ENCODE measurements around the gene MMP25. TPM values are rescaled to one million over a fixed set of nuclear protein-coding genes. Genes with fewer than 3 reads are reported as not detected.
A peak's percentile ranks its signal among the peaks of the same experiment; 100 is the strongest.

The MMP25 gene
- polyA plus RNA-seq, 1 experiment: not detected

DNA sequence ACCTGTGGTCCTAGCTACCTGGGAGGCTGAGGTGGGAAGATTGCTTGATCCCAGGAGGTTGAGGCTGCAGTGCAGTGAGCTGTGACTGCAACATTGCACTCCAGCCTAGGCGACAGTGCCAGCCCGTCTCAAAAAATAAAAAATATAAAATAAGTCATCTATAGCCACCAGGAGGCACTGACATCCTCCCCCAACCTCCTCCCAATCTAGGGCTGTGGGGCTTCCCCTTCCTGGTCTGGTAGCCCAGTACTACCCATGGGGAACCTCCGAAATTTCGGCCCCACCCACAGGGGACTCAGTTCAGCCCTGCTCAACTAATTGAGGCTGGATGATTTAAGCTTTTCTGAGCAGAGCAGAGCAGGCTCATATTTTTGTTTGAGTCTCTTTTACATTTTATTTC lies 49.5 kb downstream of the MMP25 start:
- no peak overlapping the region for H3K4me3 ChIP-seq (ENCODE audit: low read depth, low read length)
- ChIA-PET CTCF (interaction anchor here (0.7 to 2.4 kb wide), 2 partner anchors 32 to 64 kb away, joined by 3 to 8 read pairs; no protein-coding TSS in a partner anchor), POLR2A (no interaction called here)
- H3K9me3 ChIP-seq (ENCODE audit: control insufficient read depth, insufficient read depth, low read length): no peaks in the 10 kb centered on the region; the same call in 1 of the 2 replicates
- H3K27ac ChIP-seq (ENCODE audit: low read depth, low read length): no peak overlapping the region
- DNase-seq (ENCODE audit: low read depth, low spot score): no peak
- TF ChIP-seq, protein P1, sequence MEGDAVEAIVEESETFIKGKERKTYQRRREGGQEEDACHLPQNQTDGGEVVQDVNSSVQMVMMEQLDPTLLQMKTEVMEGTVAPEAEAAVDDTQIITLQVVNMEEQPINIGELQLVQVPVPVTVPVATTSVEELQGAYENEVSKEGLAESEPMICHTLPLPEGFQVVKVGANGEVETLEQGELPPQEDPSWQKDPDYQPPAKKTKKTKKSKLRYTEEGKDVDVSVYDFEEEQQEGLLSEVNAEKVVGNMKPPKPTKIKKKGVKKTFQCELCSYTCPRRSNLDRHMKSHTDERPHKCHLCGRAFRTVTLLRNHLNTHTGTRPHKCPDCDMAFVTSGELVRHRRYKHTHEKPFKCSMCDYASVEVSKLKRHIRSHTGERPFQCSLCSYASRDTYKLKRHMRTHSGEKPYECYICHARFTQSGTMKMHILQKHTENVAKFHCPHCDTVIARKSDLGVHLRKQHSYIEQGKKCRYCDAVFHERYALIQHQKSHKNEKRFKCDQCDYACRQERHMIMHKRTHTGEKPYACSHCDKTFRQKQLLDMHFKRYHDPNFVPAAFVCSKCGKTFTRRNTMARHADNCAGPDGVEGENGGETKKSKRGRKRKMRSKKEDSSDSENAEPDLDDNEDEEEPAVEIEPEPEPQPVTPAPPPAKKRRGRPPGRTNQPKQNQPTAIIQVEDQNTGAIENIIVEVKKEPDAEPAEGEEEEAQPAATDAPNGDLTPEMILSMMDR (IDR thresholded peaks at IDR 0.05; ENCODE audit: low read depth, low read length): no peak
- peaks cover 46% of the 10 kb centered on the region for H3K27me3 ChIP-seq (ENCODE audit: control insufficient read depth, insufficient read depth, low read length)

DNA sequence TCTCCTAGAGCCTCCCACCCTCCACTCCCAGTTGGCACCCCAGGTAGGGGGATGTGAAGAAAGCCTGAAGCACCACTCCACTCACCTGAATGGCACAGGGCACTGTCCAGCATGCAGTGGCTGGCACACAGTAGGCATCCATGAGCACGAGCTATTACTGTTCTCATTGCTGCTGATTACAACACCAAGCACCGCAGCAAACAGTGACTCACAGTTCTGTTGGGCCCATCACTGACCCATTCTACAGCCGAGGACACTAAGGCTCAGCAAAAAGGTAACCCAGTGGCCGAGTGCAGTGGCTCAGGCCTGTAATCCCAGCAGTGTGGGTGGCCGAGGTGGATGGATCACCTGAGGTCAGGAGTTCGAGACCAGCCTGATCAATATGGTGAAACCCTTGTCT lies 50.0 kb downstream of the MMP25 start:
- Histone ChIP-seq H3K9me3 (ENCODE audit: control insufficient read depth, insufficient read depth, low read length) (no peaks in the 10 kb centered on the region; the same call in 1 of the 2 replicates), H3K4me3 (ENCODE audit: low read depth, low read length) (no peak overlapping the region), H3K27ac (ENCODE audit: low read depth, low read length) (no peak overlapping the region), H3K27me3 (ENCODE audit: control insufficient read depth, insufficient read depth, low read length) (peaks cover 45% of the 10 kb centered on the region)
- ChIA-PET POLR2A (no interaction called here), CTCF (interaction anchor here (0.6 to 2.4 kb wide), 2 partner anchors 63 to 65 kb away, joined by 3 to 8 read pairs; no protein-coding TSS in a partner anchor)
- DNase-seq (ENCODE audit: low read depth, low spot score): no peak
- TF ChIP-seq, protein P1 (IDR thresholded peaks at IDR 0.05; ENCODE audit: low read depth, low read length): no peak

DNA sequence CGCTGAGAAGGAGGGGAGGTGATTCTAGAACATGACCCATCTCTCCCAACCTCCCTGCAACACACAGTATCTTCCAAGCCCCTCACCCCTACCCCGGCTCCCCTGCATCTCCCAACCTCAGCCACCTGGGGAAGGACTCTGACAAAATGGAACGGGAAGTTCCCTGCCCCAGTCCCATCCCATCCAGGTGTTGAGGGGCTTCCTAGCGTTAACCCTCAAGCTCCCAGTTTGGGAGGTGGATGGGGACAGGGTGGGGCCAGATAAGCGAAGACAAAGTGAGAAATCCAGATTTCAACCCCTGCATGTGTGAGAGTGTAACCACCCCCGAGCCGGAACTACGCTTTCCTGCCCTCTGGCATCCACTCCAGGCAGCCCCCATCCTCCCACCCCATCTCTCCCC lies 50.9 kb downstream of the MMP25 start:
- Histone ChIP-seq H3K9me3 (ENCODE audit: control insufficient read depth, insufficient read depth, low read length) (no peaks in the 10 kb centered on the region; the same call in 1 of the 2 replicates), H3K4me3 (ENCODE audit: low read depth, low read length) (no peak overlapping the region), H3K27ac (ENCODE audit: low read depth, low read length) (no peak overlapping the region), H3K27me3 (ENCODE audit: control insufficient read depth, insufficient read depth, low read length) (peaks cover 36% of the 10 kb centered on the region)
- ChIA-PET POLR2A (no interaction called here), CTCF (interaction anchor here (0.6 to 2.4 kb wide), 3 partner anchors 62 to 87 kb away, joined by 3 to 8 read pairs (median 5); no protein-coding TSS in a partner anchor)
- TF ChIP-seq, protein P1 (IDR thresholded peaks at IDR 0.05; ENCODE audit: low read depth, low read length): no peak
- DNase-seq (ENCODE audit: low read depth, low spot score): no peak

GRCh38 chr16:3098459-3099394 lies 52.4 kb downstream of the MMP25 start, which contains the start of gene ZSCAN10:
TSS of gene ZSCAN10 (minus strand) at chr16:3099294. CDS start at chr16:3092937, 6,357 bp downstream.
- Histone ChIP-seq H3K27me3 (ENCODE audit: control insufficient read depth, insufficient read depth, low read length) (peaks cover 28% of the 10 kb centered on the region), H3K27ac (ENCODE audit: low read depth, low read length) (peak within 1 kb of the TSS; percentile 11), H3K4me3 (ENCODE audit: low read depth, low read length) (peak within 1 kb of the TSS; percentile 41), H3K9me3 (ENCODE audit: control insufficient read depth, insufficient read depth, low read length) (no peaks in the 10 kb centered on the region; the same call in 1 of the 2 replicates)
- TF ChIP-seq, protein P1 (IDR thresholded peaks at IDR 0.05; ENCODE audit: low read depth, low read length): no peak
- DNase-seq (ENCODE audit: low read depth, low spot score): no peak
- ChIA-PET CTCF (interaction anchor here (0.7 to 1.8 kb wide), 2 partner anchors 31 to 360 kb away, joined by 3 to 8 read pairs; no protein-coding TSS in a partner anchor), POLR2A (interaction anchor here (0.7 kb wide), 1 partner anchor 15 kb away, joined by 4 read pairs; no protein-coding TSS in a partner anchor)

DNA sequence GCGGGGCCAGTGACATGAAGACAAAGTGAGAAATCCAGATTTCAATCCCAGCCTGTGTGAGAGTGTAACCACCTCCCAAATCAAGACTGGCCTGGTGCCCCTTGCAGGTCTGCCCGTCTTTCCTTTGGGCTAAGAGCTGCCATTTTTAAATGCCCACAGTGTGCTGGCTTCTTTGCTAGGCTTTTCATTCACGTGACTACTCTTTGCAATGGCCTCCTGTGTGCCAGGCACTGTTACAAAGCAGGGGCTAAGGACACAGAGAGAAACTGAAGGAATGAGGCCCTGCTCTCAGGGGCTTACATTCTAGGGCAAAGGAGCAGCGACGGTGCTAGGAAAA lies 53.0 kb downstream of the MMP25 start:
- DNase-seq (ENCODE audit: low read depth, low spot score): no peak
- CTCF ChIA-PET: interaction anchor here (1.0 to 1.8 kb wide), 2 partner anchors 30 kb away, joined by 3 to 8 read pairs; no protein-coding TSS in a partner anchor
- H3K4me3 ChIP-seq (ENCODE audit: low read depth, low read length): no peak overlapping the region
- POLR2A ChIA-PET: no interaction called here
- no peaks in the 10 kb centered on the region; the same call in 1 of the 2 replicates for H3K9me3 ChIP-seq (ENCODE audit: control insufficient read depth, insufficient read depth, low read length)
- peaks cover 28% of the 10 kb centered on the region for H3K27me3 ChIP-seq (ENCODE audit: control insufficient read depth, insufficient read depth, low read length)
- H3K27ac ChIP-seq (ENCODE audit: low read depth, low read length): no peak overlapping the region
- TF ChIP-seq, protein P1 (IDR thresholded peaks at IDR 0.05; ENCODE audit: low read depth, low read length): no peak

Measured in AG04450 (cell line).